Inferior parietal cortex (tissue), 1 donor: Measurements from ENCODE around the gene NOL12.
A peak's percentile ranks its signal among the peaks of the same experiment; 100 is the strongest.
"Not testable (repeated sequence)": the region's sequence is repeated elsewhere in the genome, so short reads cannot be mapped to it uniquely, and the experiment has no call there.

Experiments
- DNase-seq: peaks from one replicate; pipeline ENCODE4 v3.0.0-alpha.2; 2016; ENCODE audit errors: extremely low spot score

NOL12 gene

GRCh38 chr22:37679670-37680069, 6.5 kb upstream of the NOL12 start:
- DNase-seq = no peak

GRCh38 chr22:37680191-37680851, 5.8 kb upstream of the NOL12 start:
- DNase-seq = no peak

GRCh38 chr22:37681001-37681424, 5.1 kb upstream of the NOL12 start:
- no peak for DNase-seq

- peak; percentile 73 for DNase-seq
These were observed 4.5 kb upstream of the NOL12 start for GRCh38 chr22:37681556-37682049.

- no peak for DNase-seq
These were observed 1.1 kb upstream of the NOL12 start for GRCh38 chr22:37684803-37685615.

- DNase-seq = no peak
These were observed 4.3 kb downstream of the NOL12 start for GRCh38 chr22:37690407-37690806.

DNA sequence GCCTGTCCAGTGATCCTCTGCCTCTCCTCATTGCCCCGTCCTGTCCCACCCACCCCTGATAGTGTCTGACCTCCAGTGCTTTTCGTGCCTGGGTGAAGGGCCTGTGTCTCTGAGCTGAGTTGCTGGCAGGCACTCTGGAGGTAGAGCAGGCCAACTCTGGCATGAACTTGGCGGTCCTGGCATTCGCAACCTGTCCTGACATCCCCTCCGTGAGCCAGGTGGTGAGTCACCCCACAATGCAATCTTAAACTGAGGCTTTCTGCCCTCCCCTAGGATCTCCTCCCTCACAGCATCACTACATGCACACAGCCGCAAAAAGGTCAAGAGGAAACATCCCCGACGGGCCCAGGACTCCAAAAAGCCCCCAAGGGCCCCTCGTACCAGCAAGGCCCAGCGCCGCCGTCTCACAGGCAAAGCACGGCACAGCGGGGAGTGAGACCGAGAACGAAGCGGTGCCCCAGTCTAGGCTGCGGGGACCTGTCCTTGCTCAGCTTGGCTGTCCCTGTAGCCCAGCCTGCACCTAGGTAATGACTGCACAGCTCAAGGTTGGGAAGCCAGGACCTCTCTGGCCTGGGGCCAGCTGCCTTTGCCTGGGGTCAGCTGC, 4.9 kb downstream of the NOL12 start:
- DNase-seq = no peak

GRCh38 chr22:37692627-37693285, 6.6 kb downstream of the NOL12 start:
- no peak for DNase-seq

DNA sequence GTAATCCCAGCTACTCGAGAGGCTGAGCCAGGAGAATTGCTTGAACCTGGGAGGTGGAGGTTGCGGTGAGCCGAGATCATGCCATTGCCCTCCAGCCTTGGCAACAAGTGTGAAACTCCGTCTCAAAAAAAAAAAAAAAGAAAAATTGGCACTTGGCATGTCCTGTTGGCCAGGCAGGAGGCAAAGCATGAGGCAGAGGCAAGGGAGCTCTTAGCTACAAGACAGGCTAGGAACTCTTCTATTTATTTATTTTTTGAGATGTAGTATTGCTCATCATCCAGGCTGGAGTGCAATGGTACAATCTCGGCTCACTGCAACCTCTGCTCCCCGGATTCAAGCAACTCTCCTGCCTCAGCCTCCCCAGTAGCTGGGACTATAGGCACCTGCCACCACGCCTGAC, 8.0 kb downstream of the NOL12 start:
- not testable (repeated sequence) for DNase-seq

DNA sequence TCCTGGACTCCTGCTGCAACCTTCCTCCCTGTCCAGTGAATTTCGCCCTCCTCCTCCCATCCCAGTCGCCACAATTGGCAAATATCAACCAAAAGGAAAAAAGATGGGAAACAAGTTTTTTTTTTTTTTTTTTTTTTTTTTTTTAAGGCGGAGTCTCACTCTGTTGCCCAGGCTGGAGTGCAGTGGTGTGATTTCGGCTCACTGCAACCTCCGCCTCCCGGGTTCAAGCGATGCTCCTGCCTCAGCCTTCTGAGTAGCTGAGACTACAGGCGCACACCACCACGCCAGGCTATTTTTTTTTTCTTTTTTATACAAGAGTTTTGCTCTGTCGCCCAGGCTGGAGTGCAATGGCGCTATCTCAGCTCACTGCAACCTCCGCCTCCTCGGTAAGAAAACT, 10.1 kb downstream of the NOL12 start:
- not testable (repeated sequence) for DNase-seq

GRCh38 chr22:37696657-37697537, 10.8 kb downstream of the NOL12 start, which contains the start of gene TRIOBP:
Gene TRIOBP (plus strand): TSS chr22:37697048. CDS start chr22:37701366, 4,318 bp downstream.
- DNase-seq = peak; percentile 52

DNA sequence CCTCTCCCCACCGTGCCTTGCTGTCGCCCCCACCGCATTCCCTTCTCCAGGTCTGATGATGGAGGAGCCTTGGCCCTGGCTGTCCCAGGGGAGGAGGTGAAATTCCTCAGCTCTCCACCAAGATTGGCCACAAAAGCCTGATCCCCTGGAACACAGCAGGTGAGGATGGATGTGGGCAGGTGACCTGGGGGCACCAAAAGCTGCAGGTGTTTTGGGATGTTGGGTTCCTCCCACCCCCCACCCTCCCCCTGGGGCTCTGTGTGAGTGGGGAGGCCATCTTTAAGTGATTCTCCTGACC, 11.3 kb downstream of the NOL12 start:
- no peak for DNase-seq

- DNase-seq = no peak
These were observed 15.1 kb downstream of the NOL12 start for GRCh38 chr22:37701141-37701786.

- DNase-seq = no peak
These were observed 17.8 kb downstream of the NOL12 start for GRCh38 chr22:37703906-37704305.

- DNase-seq = no peak
These were observed 18.5 kb downstream of the NOL12 start for GRCh38 chr22:37704645-37705044.

DNA sequence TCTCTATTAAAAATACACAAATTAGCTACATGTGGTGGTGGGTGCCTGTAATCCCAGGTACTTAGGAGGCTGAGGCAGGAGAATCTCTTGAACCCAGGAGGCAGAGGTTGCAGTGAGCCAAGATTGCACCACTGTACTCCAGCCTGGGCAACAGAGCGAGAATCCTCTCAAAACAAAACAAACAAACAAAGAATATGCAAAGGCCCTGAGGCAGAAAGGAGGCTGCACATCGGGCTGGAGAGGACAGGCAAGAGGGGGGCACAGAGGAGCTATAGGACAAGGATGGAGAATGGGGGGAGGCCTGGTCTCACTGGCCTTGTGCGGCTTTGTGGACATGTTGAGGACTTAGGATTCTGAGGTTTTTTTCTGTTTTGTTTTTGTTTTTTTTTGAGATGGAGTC, 19.1 kb downstream of the NOL12 start:
- DNase-seq = no peak

DNA sequence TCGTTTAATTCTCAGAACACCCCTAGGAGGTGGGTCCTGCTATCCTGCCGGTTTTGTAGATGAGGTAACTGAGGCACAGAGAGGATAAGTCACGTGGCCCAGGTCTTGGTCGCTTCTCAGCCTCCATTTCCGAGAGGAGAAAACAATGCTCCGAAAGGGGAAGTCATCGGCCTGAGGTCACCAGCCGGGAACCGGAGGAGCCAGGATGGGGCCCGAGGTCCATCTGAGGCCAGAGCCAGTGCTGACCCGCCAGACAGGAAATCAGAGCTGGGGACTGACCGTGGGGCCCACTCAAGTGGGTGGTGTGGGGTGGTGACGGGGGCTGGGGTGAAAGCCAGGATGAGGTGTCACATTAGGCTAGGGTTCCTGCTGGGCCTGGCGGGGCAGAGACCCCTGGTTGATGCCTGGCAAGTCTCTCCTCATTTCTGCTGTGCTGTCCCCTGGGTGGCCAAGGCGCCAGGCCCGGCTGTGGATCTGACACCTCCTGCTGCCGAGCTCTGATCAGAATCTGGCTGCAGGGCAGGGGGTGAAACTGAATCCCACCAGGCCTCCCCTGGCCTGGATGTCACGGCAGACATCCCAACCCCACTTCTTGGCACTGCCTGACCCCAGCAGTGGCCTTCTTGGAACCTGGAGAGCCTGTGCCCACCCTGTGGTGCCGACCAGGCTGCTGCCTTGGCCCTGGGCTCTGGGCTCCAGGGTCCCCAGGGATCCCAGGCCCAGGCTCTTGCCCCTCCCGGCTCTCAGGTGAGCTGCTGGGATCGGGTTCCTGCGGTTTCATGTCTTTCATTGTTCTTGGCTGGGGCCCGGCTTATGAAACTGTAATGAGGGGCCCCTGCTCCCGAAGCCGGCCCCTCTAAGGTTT, 22.7 kb downstream of the NOL12 start:
- no peak for DNase-seq

DNA sequence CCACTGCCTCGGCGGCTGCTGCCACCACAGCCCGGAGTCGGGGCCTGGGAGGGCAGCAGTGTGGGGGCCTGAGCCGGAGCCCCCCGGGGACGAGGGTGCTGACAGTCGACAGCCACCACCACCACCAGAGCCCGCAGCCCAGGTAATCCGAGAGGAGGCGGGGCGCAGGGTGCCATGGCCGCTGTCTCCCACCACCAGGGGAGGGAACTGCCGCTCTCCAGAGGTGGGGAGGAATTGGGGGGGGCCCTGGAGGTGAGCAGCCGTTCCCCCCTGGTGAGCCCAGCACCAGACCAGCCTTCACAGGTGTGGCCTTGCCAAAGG, 23.3 kb downstream of the NOL12 start:
- no peak for DNase-seq

- DNase-seq = no peak
These were observed 24.5 kb downstream of the NOL12 start for GRCh38 chr22:37710675-37711074.

DNA sequence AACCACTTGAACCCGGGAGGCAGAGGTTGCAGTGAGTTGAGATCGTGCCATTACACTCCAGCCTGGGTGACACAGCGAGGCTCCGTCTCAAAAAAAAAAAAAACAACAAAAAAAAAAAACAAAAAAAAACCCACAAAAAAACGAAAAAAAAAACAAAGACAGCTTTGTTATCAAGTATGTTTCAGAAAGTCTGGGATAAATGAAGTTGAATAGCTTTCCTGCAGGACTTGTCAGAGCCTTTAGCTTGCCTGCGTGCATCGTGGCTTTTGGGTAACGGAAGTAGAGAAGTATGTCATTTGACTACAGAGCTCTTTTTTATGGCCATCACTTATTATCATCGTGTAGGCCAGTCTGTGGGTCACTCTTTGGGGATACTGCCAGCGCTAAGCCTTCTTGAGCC, 25.3 kb downstream of the NOL12 start:
- DNase-seq = no peak
